ENCODE results near the gene GH1. TPM values are rescaled to one million over a fixed set of nuclear protein-coding genes. Genes with fewer than 3 reads are reported as not detected.

The GH1 gene
- total RNA-seq, 4 donors from 2014 or later = not detected

DNA sequence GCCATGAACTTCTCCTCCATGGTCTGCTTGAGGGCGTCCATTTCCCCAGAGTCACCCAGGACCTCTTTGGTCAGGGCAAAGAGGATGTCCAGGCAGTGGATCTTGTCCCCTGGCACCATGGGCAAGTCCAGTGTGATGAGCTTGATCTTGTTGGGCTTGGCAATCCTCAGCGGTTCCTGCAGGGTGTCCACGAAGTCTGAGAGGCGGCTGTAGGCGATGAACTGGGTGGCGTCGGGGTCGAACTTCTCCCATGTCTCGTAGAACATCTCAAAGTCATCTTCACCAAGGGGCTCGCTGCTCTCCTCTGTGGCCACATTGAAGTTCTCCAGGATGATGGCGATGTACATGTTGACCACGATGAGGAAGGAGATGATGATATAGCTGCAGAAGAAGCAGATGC, 22.5 kb upstream of the GH1 start:
- DNase-seq (ENCODE audit: extremely low spot score) = no peak
- H3K9me3 ChIP-seq = no peaks in the 10 kb centered on the region
- no peak overlapping the region for H3K27ac ChIP-seq (replicated peaks in 1 of 4)
- intact Hi-C loops (cut with DNase I) = no loop called here
- H3K27me3 ChIP-seq = no peaks in the 10 kb centered on the region
- TF ChIP-seq POLR2AphosphoS5 (IDR thresholded peaks at IDR 0.05) (no peak), POLR2A (IDR thresholded peaks at IDR 0.05; ENCODE audit: low read depth) (no peak), CTCF (IDR thresholded peaks at IDR 0.05) (no peak)
- no peaks in the 10 kb centered on the region for H3K36me3 ChIP-seq
- no peaks in the 10 kb centered on the region for H3K4me1 ChIP-seq
- no peak overlapping the region for H3K4me3 ChIP-seq
- 88% methylated on average over 12 of the region's 12 CpGs for WGBS

DNA sequence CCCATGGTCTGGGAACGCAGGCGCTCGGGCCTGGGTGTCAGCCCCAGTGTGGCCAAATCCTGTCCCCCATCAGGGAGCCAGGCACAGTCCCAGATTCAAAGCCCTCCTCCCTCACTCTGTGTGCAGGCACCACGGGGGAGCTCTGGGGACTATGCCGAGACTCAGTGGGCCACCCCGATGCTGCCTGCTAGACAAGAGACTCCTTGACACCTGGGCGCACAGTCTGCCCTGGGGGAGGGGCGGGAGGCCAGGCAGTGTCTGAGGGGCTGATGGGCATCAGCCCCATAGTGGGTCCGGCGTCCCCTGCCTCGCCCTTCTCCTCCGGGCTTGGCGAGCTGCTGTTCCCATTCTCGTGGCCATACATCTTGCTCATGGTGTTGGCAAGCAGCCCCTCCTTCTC, 21.9 kb upstream of the GH1 start:
- TF ChIP-seq POLR2A (IDR thresholded peaks at IDR 0.05; ENCODE audit: low read depth) = no peak
- TF ChIP-seq EP300 (IDR thresholded peaks at IDR 0.05) = no peak
- TF ChIP-seq POLR2AphosphoS5 (IDR thresholded peaks at IDR 0.05) = no peak
- no peak for TF ChIP-seq CTCF (IDR thresholded peaks at IDR 0.05)

GRCh38 chr17:63939884-63940283, 21.2 kb upstream of the GH1 start:
- Histone ChIP-seq H3K4me1 (no peaks in the 10 kb centered on the region), H3K36me3 (no peaks in the 10 kb centered on the region), H3K4me3 (no peak overlapping the region), H3K27ac (replicated peaks in 1 of 4) (no peak overlapping the region), H3K27me3 (no peaks in the 10 kb centered on the region), H3K9me3 (no peaks in the 10 kb centered on the region)
- 77% methylated on average over 4 of the region's 6 CpGs for WGBS
- DNase-seq (ENCODE audit: extremely low spot score) = no peak
- no peak for TF ChIP-seq POLR2A (IDR thresholded peaks at IDR 0.05; ENCODE audit: low read depth)
- intact Hi-C loops (cut with DNase I) = no loop called here

More for the DNA sequence above, 21.9 kb upstream of the GH1 start:
- DNase-seq (ENCODE audit: extremely low spot score) = no peak
- H3K4me3 ChIP-seq = no peak overlapping the region
- H3K27ac ChIP-seq (replicated peaks in 1 of 4) = no peak overlapping the region
- H3K36me3 ChIP-seq = no peaks in the 10 kb centered on the region
- H3K4me1 ChIP-seq = no peaks in the 10 kb centered on the region
- WGBS = 79% methylated on average over 2 of the region's 14 CpGs
- H3K9me3 ChIP-seq = no peaks in the 10 kb centered on the region
- H3K27me3 ChIP-seq = no peaks in the 10 kb centered on the region
- intact Hi-C loops (cut with DNase I) = no loop called here

DNA sequence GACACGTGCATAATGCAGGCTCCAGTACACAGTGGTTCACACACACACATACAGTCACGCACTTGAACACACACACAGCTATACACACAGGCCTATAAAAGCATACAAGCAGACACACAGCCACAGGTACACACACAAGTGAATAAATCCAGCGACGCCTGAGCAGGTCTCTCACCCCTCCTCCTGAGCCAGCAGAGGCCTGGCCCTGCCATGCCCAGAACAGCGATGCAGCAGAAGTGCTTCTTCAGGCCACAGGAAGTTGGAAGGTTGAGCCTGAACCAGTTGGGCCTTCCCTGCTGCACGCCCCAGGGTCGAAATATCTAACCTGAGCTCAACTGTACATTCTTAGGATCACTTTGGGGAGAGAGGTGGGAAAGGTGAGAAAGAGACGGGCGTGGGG, 20.8 kb upstream of the GH1 start:
- Histone ChIP-seq H3K4me1 (no peaks in the 10 kb centered on the region), H3K36me3 (no peaks in the 10 kb centered on the region), H3K27ac (replicated peaks in 1 of 4) (no peak overlapping the region), H3K4me3 (no peak overlapping the region), H3K27me3 (no peaks in the 10 kb centered on the region), H3K9me3 (no peaks in the 10 kb centered on the region)
- TF ChIP-seq POLR2A (IDR thresholded peaks at IDR 0.05; ENCODE audit: low read depth) (no peak), POLR2AphosphoS5 (IDR thresholded peaks at IDR 0.05) (no peak), CTCF (IDR thresholded peaks at IDR 0.05) (no peak)
- intact Hi-C loops (cut with DNase I) = no loop called here
- DNase-seq (ENCODE audit: extremely low spot score) = no peak
- WGBS = 86% methylated on average over 8 of the region's 9 CpGs

DNA sequence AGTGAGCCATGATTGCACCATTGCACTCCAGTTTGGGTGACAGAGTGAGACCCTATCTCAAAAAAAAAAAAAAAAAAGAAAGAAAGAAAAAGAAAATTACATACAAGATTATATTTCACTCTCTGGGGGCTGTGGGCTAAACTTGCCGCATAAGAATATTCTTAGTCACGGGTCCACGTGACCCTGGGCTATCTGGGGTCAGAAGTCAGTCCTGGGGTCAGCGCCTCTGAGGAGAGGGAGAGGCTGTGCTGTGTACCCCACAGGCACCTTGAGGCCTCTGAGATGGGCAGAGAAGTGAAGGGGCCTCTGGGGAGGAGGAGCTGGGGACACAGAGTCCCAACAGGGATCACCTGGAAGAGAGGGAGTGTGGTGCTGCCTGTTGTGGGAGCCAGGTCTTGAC, 19.3 kb upstream of the GH1 start:
- no peaks in the 10 kb centered on the region for H3K36me3 ChIP-seq
- H3K9me3 ChIP-seq = no peaks in the 10 kb centered on the region
- no peaks in the 10 kb centered on the region for H3K4me1 ChIP-seq
- WGBS = 94% methylated on average over 4 of the region's 4 CpGs
- intact Hi-C loops (cut with DNase I) = no loop called here
- no peaks in the 10 kb centered on the region for H3K27me3 ChIP-seq
- DNase-seq (ENCODE audit: extremely low spot score) = no peak
- no peak for TF ChIP-seq EP300 (IDR thresholded peaks at IDR 0.05)
- TF ChIP-seq CTCF (IDR thresholded peaks at IDR 0.05) = no peak
- no peak for TF ChIP-seq POLR2AphosphoS5 (IDR thresholded peaks at IDR 0.05)
- no peak for TF ChIP-seq POLR2A (IDR thresholded peaks at IDR 0.05; ENCODE audit: low read depth)
- no peak overlapping the region for H3K27ac ChIP-seq (replicated peaks in 1 of 4)
- H3K4me3 ChIP-seq = no peak overlapping the region
